ENCODE measurements around the gene NDUFS2. TPM values are rescaled to one million over a fixed set of nuclear protein-coding genes. Genes with fewer than 3 reads are reported as not detected.
A peak's percentile ranks its signal among the peaks of the same experiment; 100 is the strongest.

Gene NDUFS2
- total and polyA plus RNA-seq, 2 donors (not counting 1 experiment from before 2014, with no cell fraction given): 53.9 to 82.3 TPM

DNA sequence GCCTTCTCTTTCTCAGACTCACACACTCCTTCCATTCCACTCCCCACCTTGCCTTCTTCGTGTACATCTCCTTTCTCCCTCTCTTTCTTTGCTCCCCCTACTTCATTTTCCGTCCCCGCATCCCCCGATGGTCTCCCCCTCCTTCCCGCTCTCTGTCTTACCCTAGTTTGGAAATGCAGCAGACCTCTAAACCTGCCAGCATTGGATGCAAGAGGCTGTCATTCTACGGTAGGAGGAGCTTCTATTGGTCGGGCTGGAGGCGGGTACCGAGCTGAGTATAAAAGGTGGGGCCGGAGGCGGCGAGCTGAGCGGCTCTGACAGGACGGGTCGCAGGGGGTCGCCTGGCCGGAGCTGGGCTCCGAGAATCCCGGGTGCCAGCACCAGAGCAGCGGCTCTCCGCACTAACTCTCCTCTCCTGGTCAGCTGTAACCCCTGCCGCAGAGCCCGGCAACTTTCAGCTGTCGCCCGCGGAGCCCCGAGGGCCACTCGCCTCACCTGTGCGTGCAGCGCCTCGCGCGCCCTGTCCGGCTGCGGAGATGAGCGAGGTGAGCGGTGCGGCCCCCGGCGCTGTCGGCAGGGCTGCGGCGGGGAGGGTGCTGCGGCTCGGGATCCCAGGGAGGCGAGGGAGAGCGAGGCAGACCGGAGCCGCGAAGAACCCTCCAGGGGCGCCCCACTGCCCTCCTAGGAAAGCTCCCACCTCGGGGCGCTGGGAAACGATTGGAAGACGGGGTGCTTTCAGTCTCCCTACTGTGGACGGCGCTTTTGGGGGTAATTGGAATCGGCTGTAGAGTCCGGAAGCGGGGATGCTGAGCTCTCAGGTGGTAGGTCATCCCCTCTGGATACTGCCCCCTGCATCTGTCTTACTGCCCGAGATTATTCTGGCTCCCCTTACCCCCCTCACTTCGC is 56.5 kb downstream of the NDUFS2 start, which contains the start of gene PCP4L1:
PCP4L1 (plus strand) TSS at position 307 of the 906 bp plus-strand sequence; CDS start at position 537, 230 bp downstream.
- peaks cover 65% of the 10 kb centered on the region for H3K27me3 Mint-ChIP-seq
- Histone ChIP-seq H3K4me3 (ENCODE audit: control extremely low read depth in 1 of 5, extremely low read depth in 1 of 5, insufficient read depth in 1 of 5, low read depth in 2 of 5, low read length in 4 of 5) (peak within 1 kb of the TSS; percentile 5 to 61 (median 47)), H3K9ac (ENCODE audit: low read length) (peak within 1 kb of the TSS; percentile 64), H3K27me3 (replicated peaks in 1 of 4; ENCODE audit: control extremely low read depth in 1 of 4, control insufficient read depth in 3 of 4, insufficient read depth in 4 of 4, low read length in 3 of 4) (peaks cover 0 to 58% (median 34%) of the 10 kb centered on the region in 4 experiments), H3K27ac (ENCODE audit: low read length in 2 of 2) (no peak within 1 kb of the TSS), H3K4me2 (replicated peaks; ENCODE audit: low read depth, low read length, poor library complexity, severe bottlenecking) (peak within 1 kb of the TSS; percentile 89), H3K79me2 (ENCODE audit: control insufficient read depth, insufficient read depth, low read length) (no peaks in the 10 kb centered on the region), H4K20me1 (ENCODE audit: control insufficient read depth, insufficient read depth, low read length, poor library complexity, severe bottlenecking) (no peaks in the 10 kb centered on the region), H2AFZ (ENCODE audit: insufficient read depth, low read depth, low read length, poor library complexity, severe bottlenecking) (peak within 1 kb of the TSS; percentile 79), H3K4me1 (ENCODE audit: control insufficient read depth in 2 of 2, insufficient read depth in 2 of 2, low read length in 2 of 2) (peaks cover 18 to 22% of the 10 kb centered on the region in 2 donors), H3K36me3 (replicated peaks in 1 of 2; ENCODE audit: control extremely low read depth in 1 of 2, control insufficient read depth in 1 of 2, extremely low read depth in 1 of 2, insufficient read depth in 2 of 2, low read length in 1 of 2) (no peaks in the 10 kb centered on the region), H3K9me3 (ENCODE audit: control extremely low read depth in 1 of 3, control insufficient read depth in 2 of 3, insufficient read depth in 1 of 3, low read length in 2 of 3) (peaks cover 0 to 26% (median 15%) of the 10 kb centered on the region in 3 donors)
- H3K4me1 Mint-ChIP-seq: peaks cover 35% of the 10 kb centered on the region
- ChIA-PET POLR2A (no interaction called here), CTCF (interaction anchor here (0.6 to 1.8 kb wide), 5 partner anchors 33 to 132 kb away, joined by 3 to 4 read pairs (median 3); partner anchors contain the start of gene TOMM40L)
- TF ChIP-seq EZH2 (IDR thresholded peaks at IDR 0.05; ENCODE audit: borderline replicate concordance, insufficient read depth, low read depth, low read length, poor library complexity, severe bottlenecking): peak; percentile 33
- TF ChIP-seq, protein P1, sequence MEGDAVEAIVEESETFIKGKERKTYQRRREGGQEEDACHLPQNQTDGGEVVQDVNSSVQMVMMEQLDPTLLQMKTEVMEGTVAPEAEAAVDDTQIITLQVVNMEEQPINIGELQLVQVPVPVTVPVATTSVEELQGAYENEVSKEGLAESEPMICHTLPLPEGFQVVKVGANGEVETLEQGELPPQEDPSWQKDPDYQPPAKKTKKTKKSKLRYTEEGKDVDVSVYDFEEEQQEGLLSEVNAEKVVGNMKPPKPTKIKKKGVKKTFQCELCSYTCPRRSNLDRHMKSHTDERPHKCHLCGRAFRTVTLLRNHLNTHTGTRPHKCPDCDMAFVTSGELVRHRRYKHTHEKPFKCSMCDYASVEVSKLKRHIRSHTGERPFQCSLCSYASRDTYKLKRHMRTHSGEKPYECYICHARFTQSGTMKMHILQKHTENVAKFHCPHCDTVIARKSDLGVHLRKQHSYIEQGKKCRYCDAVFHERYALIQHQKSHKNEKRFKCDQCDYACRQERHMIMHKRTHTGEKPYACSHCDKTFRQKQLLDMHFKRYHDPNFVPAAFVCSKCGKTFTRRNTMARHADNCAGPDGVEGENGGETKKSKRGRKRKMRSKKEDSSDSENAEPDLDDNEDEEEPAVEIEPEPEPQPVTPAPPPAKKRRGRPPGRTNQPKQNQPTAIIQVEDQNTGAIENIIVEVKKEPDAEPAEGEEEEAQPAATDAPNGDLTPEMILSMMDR (IDR thresholded peaks at IDR 0.05): no peak
- DNase-seq: peak; percentile 55
- peak; percentile 78 for ATAC-seq (ENCODE audit: low read depth)
- intact Hi-C loops (cut with micrococcal nuclease): no loop called here
- no peak within 1 kb of the TSS for H3K27ac Mint-ChIP-seq
- peaks cover 9% of the 10 kb centered on the region for H3K9me3 Mint-ChIP-seq (ENCODE audit: insufficient read depth)
- WGBS (ENCODE audit: insufficient coverage): 4% methylated on average over 55 of the region's 62 CpGs
- H3K4me3 Mint-ChIP-seq: peak within 1 kb of the TSS; percentile 74

Data from B cell (primary cell).